IMR-90 (cell line): Measurements from ENCODE around the gene FAXDC2. TPM values are rescaled to one million over a fixed set of nuclear protein-coding genes. Genes with fewer than 3 reads are reported as not detected.

Experiments used
- ATAC-seq: fragments of 200-7000 bp; cut with Tn5 transposase; 2 replicates; pipeline ENCODE4 v1.9.1; 2020; ENCODE audit warnings: low read depth, mild to moderate bottlenecking, moderate library complexity
- BruUV-seq: library from RNA; stranded (reverse); fragments of 400-500 nt; replicated peaks from 2 replicates; lab custom pipeline; 2021; lab: Mats Ljungman, UMichigan
- CTCF ChIA-PET: fragments of 300-600 bp; formaldehyde crosslinking; extraction: SDS; loops from one replicate; lab custom pipeline; 2021; ENCODE audit warnings: antibody characterized with exemption; lab: Yijun Ruan, JAX
- POLR2A ChIA-PET: fragments of 300-600 bp; sonication (Branson Sonifier 250); formaldehyde crosslinking; loops from one replicate; lab custom pipeline; 2022; ENCODE audit warnings: antibody characterized with exemption; ENCODE audit not compliant: unreplicated experiment; lab: Charles Lee
- DNase-seq: peaks from one replicate; pipeline ENCODE4 v3.0.0; 2013
- H2AFZ ChIP-seq: replicated peaks from 2 replicates; pipeline ENCODE3; 2013; ENCODE audit warnings: low read length, mild to moderate bottlenecking; ENCODE audit not compliant: poor library complexity
- H2AK5ac ChIP-seq: 2 replicates; pipeline ENCODE4 v1.6.1; 2013; ENCODE audit warnings: low read depth, low read length, inconsistent platforms
- H2AK9ac ChIP-seq: replicated peaks from 2 replicates; pipeline ENCODE3; 2013; ENCODE audit warnings: mild to moderate bottlenecking, low read depth, low read length, moderate library complexity; ENCODE audit not compliant: poor library complexity
- H2BK120ac ChIP-seq: 2 replicates; pipeline ENCODE4 v1.6.1; 2013; ENCODE audit warnings: low read depth, low read length, inconsistent platforms
- H2BK15ac ChIP-seq: 3 replicates; pipeline ENCODE4 v1.6.1; 2013; ENCODE audit warnings: low read depth, low read length, inconsistent platforms
- H2BK20ac ChIP-seq: 2 replicates; pipeline ENCODE4 v1.6.1; 2013; ENCODE audit warnings: low read depth, mild to moderate bottlenecking, inconsistent platforms, low read length, moderate library complexity
- H2BK5ac ChIP-seq: 2 replicates; pipeline ENCODE4 v1.6.1; 2013; ENCODE audit warnings: mild to moderate bottlenecking, low read depth, low read length, inconsistent platforms; ENCODE audit not compliant: poor library complexity, severe bottlenecking
- H3K14ac ChIP-seq: replicated peaks from 2 replicates; pipeline ENCODE4 v1.6.1; 2013; ENCODE audit warnings: low read depth, low read length, inconsistent platforms
- H3K18ac ChIP-seq: 2 replicates; pipeline ENCODE4 v1.6.1; 2013; ENCODE audit warnings: low read depth, low read length, control low read depth
- H3K23ac ChIP-seq: 2 replicates; pipeline ENCODE4 v1.6.1; 2013; ENCODE audit warnings: low read depth, low read length, inconsistent platforms
- H3K27ac ChIP-seq: 2 replicates; pipeline ENCODE4 v1.5.1; 2013; ENCODE audit warnings: mild to moderate bottlenecking, control low read depth, low read length; ENCODE audit not compliant: insufficient read depth
- H3K27me3 ChIP-seq: 2 replicates; pipeline ENCODE4 v1.6.1; 2013; ENCODE audit warnings: low read length; ENCODE audit not compliant: control insufficient read depth, insufficient read depth
- H3K36me3 ChIP-seq: 2 replicates; pipeline ENCODE4 v1.6.1; 2013; ENCODE audit warnings: low read length, mixed read lengths; ENCODE audit not compliant: control insufficient read depth, insufficient read depth
- H3K4ac ChIP-seq: 2 replicates; pipeline ENCODE4 v1.6.1; 2013; ENCODE audit warnings: low read depth, low read length, inconsistent platforms
- H3K4me1 ChIP-seq: 2 replicates; pipeline ENCODE4 v1.6.1; 2013; ENCODE audit warnings: low read length, mixed read lengths; ENCODE audit not compliant: control insufficient read depth, insufficient read depth
- H3K4me2 ChIP-seq: 2 replicates; pipeline ENCODE4 v1.6.1; 2013; ENCODE audit warnings: low read depth, mild to moderate bottlenecking, control low read depth, low read length, moderate library complexity
- H3K4me3 ChIP-seq: 2 replicates; pipeline ENCODE4 v1.5.1; 2013; ENCODE audit warnings: low read depth, mild to moderate bottlenecking, control low read depth, low read length, moderate library complexity; ENCODE audit not compliant: insufficient read depth
- H3K56ac ChIP-seq: 2 replicates; pipeline ENCODE4 v1.6.1; 2013; ENCODE audit warnings: low read length, inconsistent platforms; ENCODE audit not compliant: insufficient read depth; ENCODE audit errors: extremely low read depth
- H3K79me1 ChIP-seq, 2 experiments: 2 replicates each; pipeline ENCODE4 v1.6.1; 2013; ENCODE audit warnings: low read length in 2 of 2, inconsistent platforms in 1 of 2, low read depth in 1 of 2
- H3K9ac ChIP-seq: 2 replicates; pipeline ENCODE4 v1.6.1; 2013; ENCODE audit warnings: low read depth, low read length, control low read depth
- H3K9me1 ChIP-seq: 2 replicates; pipeline ENCODE4 v1.6.1; 2013; ENCODE audit warnings: low read length, inconsistent platforms; ENCODE audit not compliant: insufficient read depth
- H3K9me3 ChIP-seq: 2 replicates; pipeline ENCODE4 v1.6.1; 2013; ENCODE audit warnings: low read length; ENCODE audit not compliant: control insufficient read depth, insufficient read depth
- H4K20me1 ChIP-seq: 2 replicates; pipeline ENCODE4 v1.6.1; 2013; ENCODE audit warnings: low read length, inconsistent platforms; ENCODE audit not compliant: insufficient read depth
- H4K5ac ChIP-seq: 2 replicates; pipeline ENCODE4 v1.6.1; 2013; ENCODE audit warnings: mild to moderate bottlenecking, low read depth, low read length, control low read depth
- H4K8ac ChIP-seq, 2 experiments: 2 replicates each; pipeline ENCODE4 v1.6.1; 2013; ENCODE audit warnings: low read depth in 2 of 2, low read length in 2 of 2, control low read depth in 1 of 2, inconsistent platforms in 1 of 2
- H4K91ac ChIP-seq: 2 replicates; pipeline ENCODE4 v1.6.1; 2013; ENCODE audit warnings: low read depth, low read length, inconsistent platforms; ENCODE audit not compliant: insufficient read depth
- NFE2L2 ChIP-seq: fragments of 150-350 bp; IDR thresholded peaks from 2 replicates; pipeline ENCODE4 v1.6.1; 2016; ENCODE audit warnings: low read depth, mild to moderate bottlenecking, low read length
- WGBS, 2 experiments: methylation state at CpG; one replicate each; pipeline versions ENCODE4 v1.1.5 to v1.1.7; 2013; ENCODE audit warnings: missing lambda C conversion rate in 2 of 2; ENCODE audit not compliant: insufficient read length in 1 of 2; ENCODE audit errors: extremely low coverage in 2 of 2; 5-methylcytosine and 5-hydroxymethylcytosine counted together
- dilution Hi-C: fragments of 300-500 bp; cut with HindIII; formaldehyde crosslinking; loops from one replicate; pipeline ENCODE4 v1.14.3; 2018; ENCODE audit warnings: low sequenced_read_pairs; ENCODE audit not compliant: unreplicated experiment
- in situ Hi-C: fragments of 300-500 bp; cut with MboI; formaldehyde crosslinking; loops from 3 replicates; pipeline ENCODE4 v1.14.3; 2019; ENCODE audit warnings: low sequenced_read_pairs, inconsistent platforms, mixed read lengths
- intact Hi-C: fragments of 100-400 bp; cut with micrococcal nuclease; formaldehyde crosslinking; loops from 2 replicates; pipeline ENCODE4 v1.10.0; 2022
- polyA plus RNA-seq, 3 experiments: library from polyadenylated mRNA; depleted of rRNA; stranded (reverse); fragments of >200 nt; gene quantifications; 2 replicates each; pipeline ENCODE4 v1.2.3, GENCODE V29; 2012; ENCODE audit warnings: low replicate concordance in 1 of 3
- total RNA-seq: library from RNA; depleted of rRNA; stranded (reverse); fragments of >200 nt; gene quantifications from 2 replicates; pipeline ENCODE4 v1.2.3, GENCODE V29; 2012

The FAXDC2 gene
- total and polyA plus RNA-seq, 2 of the 4 experiments (the other 2 are of a cell fraction): 4.3 to 8.9 TPM

DNA sequence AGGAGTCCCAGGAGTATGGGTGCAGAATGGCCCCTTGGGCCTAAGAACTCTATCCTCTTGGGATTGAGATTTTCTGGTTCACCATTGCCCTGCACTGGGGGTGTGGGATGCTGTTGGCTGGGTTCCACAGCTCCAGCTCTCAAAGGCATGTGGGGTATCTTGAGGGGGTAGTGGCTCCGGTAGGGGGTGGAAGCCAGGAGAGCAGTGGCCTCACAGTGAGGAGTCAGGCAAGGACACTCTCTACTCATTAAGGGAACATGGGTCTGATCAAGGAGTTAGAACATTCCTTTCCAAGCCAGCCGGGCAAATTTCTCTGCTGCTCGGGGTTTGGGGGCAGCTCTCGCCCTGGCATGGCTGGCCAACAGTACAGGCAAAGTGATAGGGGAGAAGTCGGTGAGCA, 62.2 kb downstream of the FAXDC2 start:
- ATAC-seq (no peak), DNase-seq (no peak)
- 80% methylated on average over 1 of the region's 5 CpGs; no CpG with 5 or more reads in 1 of the 2 experiments for WGBS, 2 experiments
- H2BK120ac ChIP-seq: no peak overlapping the region
- H2BK5ac ChIP-seq: no peak overlapping the region
- H3K56ac ChIP-seq: no peak overlapping the region
- no peak overlapping the region for H3K9ac ChIP-seq
- H3K23ac ChIP-seq: no peak overlapping the region
- H3K4ac ChIP-seq: no peak overlapping the region
- H3K14ac ChIP-seq: no peak overlapping the region
- no peak overlapping the region for H4K91ac ChIP-seq
- H3K9me1 ChIP-seq: peaks cover 41% of the 10 kb centered on the region
- ChIA-PET POLR2A (no interaction called here), CTCF (interaction anchor here (0.6 kb wide), 1 partner anchor 9 kb away, joined by 7 read pairs; no protein-coding TSS in a partner anchor)
- no peak for TF ChIP-seq NFE2L2
- H3K18ac ChIP-seq: no peak overlapping the region
- H3K27me3 ChIP-seq: no peaks in the 10 kb centered on the region
- dilution Hi-C loops: no loop called here
- H2BK20ac ChIP-seq: no peak overlapping the region
- peaks cover 20% of the 10 kb centered on the region for H3K4me1 ChIP-seq
- H2AK9ac ChIP-seq: no peak overlapping the region
- peaks cover 37 to 84% of the 10 kb centered on the region in 2 experiments for H3K79me1 ChIP-seq
- H4K5ac ChIP-seq: no peak overlapping the region
- BruUV-seq: no TSS peak
- no peak overlapping the region for H3K27ac ChIP-seq
- in situ Hi-C loops: no loop called here
- no peak overlapping the region for H3K4me2 ChIP-seq
- H4K8ac ChIP-seq: no peak overlapping the region
- H2AK5ac ChIP-seq: no peak overlapping the region
- H3K4me3 ChIP-seq: no peak overlapping the region
- peak overlapping the region; percentile 2 for H2AFZ ChIP-seq
- peaks cover 16% of the 10 kb centered on the region for H3K36me3 ChIP-seq
- intact Hi-C loops: no loop called here
- no peaks in the 10 kb centered on the region for H3K9me3 ChIP-seq
- H4K20me1 ChIP-seq: peaks cover 94% of the 10 kb centered on the region
- H2BK15ac ChIP-seq: no peak overlapping the region
